Caco-2 (cell line): ENCODE measurements around the gene THAP5. TPM values are rescaled to one million over a fixed set of nuclear protein-coding genes. Genes with fewer than 3 reads are reported as not detected.
"Not testable (repeated sequence)": the region's sequence is repeated elsewhere in the genome, so short reads cannot be mapped to it uniquely, and the experiment has no call there.

Experiments
- BruUV-seq: library from RNA; stranded (reverse); fragments of 400-500 nt; replicated peaks from 2 replicates; lab custom pipeline; 2021; lab: Mats Ljungman, UMichigan
- CTCF ChIA-PET: fragments of 300-600 bp; sonication (Branson Sonifier 250); formaldehyde crosslinking; loops from one replicate; lab custom pipeline; 2022; ENCODE audit warnings: antibody characterized with exemption; lab: Charles Lee
- POLR2A ChIA-PET: fragments of 300-600 bp; sonication (Branson Sonifier 250); formaldehyde crosslinking; loops from one replicate; lab custom pipeline; 2022; ENCODE audit warnings: antibody characterized with exemption; lab: Charles Lee
- DNase-seq, 2 experiments: peaks; one replicate each; pipeline versions ENCODE4 v3.0.0 to v3.0.0-alpha.2; 2020 to 2022
- H3K27me3 ChIP-seq: replicated peaks from 2 replicates; pipeline ENCODE4 v1.6.0; 2011; ENCODE audit warnings: low read length; ENCODE audit not compliant: control insufficient read depth, insufficient read depth
- H3K36me3 ChIP-seq: 2 replicates; pipeline ENCODE4 v1.5.1; 2011; ENCODE audit warnings: low read length; ENCODE audit not compliant: control insufficient read depth, insufficient read depth
- H3K4me1 ChIP-seq: fragments of 250-450 bp; sonication (Bioruptor Pico); 2 replicates; pipeline ENCODE4 v1.5.1; 2020; ENCODE audit warnings: mild to moderate bottlenecking
- H3K4me3 ChIP-seq: 2 replicates; pipeline ENCODE4 v1.5.1; 2011; ENCODE audit warnings: low read depth, mild to moderate bottlenecking, control low read depth, low read length
- H3K9me3 ChIP-seq: fragments of 250-450 bp; sonication (Bioruptor Pico); 2 replicates; pipeline ENCODE4 v1.5.1; 2020; ENCODE audit warnings: mild to moderate bottlenecking, moderate library complexity
- H3K27ac Mint-ChIP-seq: one replicate; pipeline ENCODE4 v1.8.0; 2022; ENCODE audit warnings: mixed read lengths; ENCODE audit not compliant: unreplicated experiment
- H3K27me3 Mint-ChIP-seq: one replicate; pipeline ENCODE4 v1.8.0; 2022; ENCODE audit warnings: mixed read lengths; ENCODE audit not compliant: insufficient read depth, unreplicated experiment
- H3K36me3 Mint-ChIP-seq: one replicate; pipeline ENCODE4 v1.8.0; 2022; ENCODE audit warnings: mild to moderate bottlenecking, mixed read lengths; ENCODE audit not compliant: insufficient read depth, unreplicated experiment
- H3K4me1 Mint-ChIP-seq: one replicate; pipeline ENCODE4 v1.8.0; 2022; ENCODE audit warnings: low read depth, mixed read lengths; ENCODE audit not compliant: unreplicated experiment
- H3K4me3 Mint-ChIP-seq: one replicate; pipeline ENCODE4 v1.8.0; 2022; ENCODE audit warnings: mild to moderate bottlenecking, moderate library complexity, mixed read lengths; ENCODE audit not compliant: unreplicated experiment
- H3K9me3 Mint-ChIP-seq: one replicate; pipeline ENCODE4 v1.8.0; 2022; ENCODE audit warnings: mixed read lengths; ENCODE audit not compliant: unreplicated experiment
- CTCF ChIP-seq, 2 experiments: fragments of 200-600 bp in 1 of 2; IDR thresholded peaks; 1 replicate in 1 of 2; 2 replicates in 1 of 2; pipeline versions ENCODE4 v1.5.1 to v1.8.0; 2011 to 2022; ENCODE audit warnings: antibody characterized with exemption in 1 of 2, control low read depth in 1 of 2, inconsistent platforms in 1 of 2, low read depth in 1 of 2, low read length in 1 of 2, mild to moderate bottlenecking in 1 of 2, moderate library complexity in 1 of 2; ENCODE audit not compliant: insufficient read depth in 1 of 2, severe bottlenecking in 1 of 2, unreplicated experiment in 1 of 2
- intact Hi-C: fragments of 100-400 bp; cut with micrococcal nuclease; formaldehyde crosslinking; loops from one replicate; pipeline ENCODE4 v1.10.0; 2022; ENCODE audit not compliant: unreplicated experiment
- total RNA-seq: library from RNA; stranded (reverse); gene quantifications from 2 replicates; pipeline ENCODE4 v1.2.3, GENCODE V29; 2022

Gene THAP5
- total RNA-seq, 1 experiment from 2014 or later: 20.4 TPM

GRCh38 chr7:108541478-108541877, 28.0 kb downstream of the THAP5 start:
- no TSS peak for BruUV-seq
- Histone ChIP-seq H3K4me1 (no peaks in the 10 kb centered on the region), H3K36me3 (no peaks in the 10 kb centered on the region), H3K9me3 (no peaks in the 10 kb centered on the region), H3K4me3 (no peak overlapping the region), H3K27me3 (no peaks in the 10 kb centered on the region)
- no peaks in the 10 kb centered on the region for H3K36me3 Mint-ChIP-seq
- no peak for DNase-seq
- H3K4me1 Mint-ChIP-seq: no peaks in the 10 kb centered on the region
- intact Hi-C loops: no loop called here
- no peak for TF ChIP-seq CTCF (IDR thresholded peaks at IDR 0.05; ENCODE audit: insufficient read depth in 1 of 2, low read depth in 1 of 2, low read length in 1 of 2, severe bottlenecking in 1 of 2, unreplicated experiment in 1 of 2)
- no peaks in the 10 kb centered on the region for H3K9me3 Mint-ChIP-seq
- H3K27me3 Mint-ChIP-seq: no peaks in the 10 kb centered on the region
- ChIA-PET CTCF (no interaction called here), POLR2A (no interaction called here)
- H3K4me3 Mint-ChIP-seq: no peak overlapping the region
- H3K27ac Mint-ChIP-seq: no peak overlapping the region

GRCh38 chr7:108538685-108539084, 30.8 kb downstream of the THAP5 start:
- H3K36me3 ChIP-seq, intact Hi-C loops, BruUV-seq, H3K9me3 Mint-ChIP-seq, H3K27ac Mint-ChIP-seq, H3K9me3 ChIP-seq, H3K4me3 ChIP-seq, H3K27me3 Mint-ChIP-seq, POLR2A ChIA-PET, H3K36me3 Mint-ChIP-seq, H3K4me1 Mint-ChIP-seq, H3K4me3 Mint-ChIP-seq, H3K4me1 ChIP-seq, H3K27me3 ChIP-seq, DNase-seq, CTCF ChIA-PET: not testable (repeated sequence)

- BruUV-seq, H3K36me3 Mint-ChIP-seq, H3K27me3 ChIP-seq, intact Hi-C loops, DNase-seq, H3K4me1 ChIP-seq, H3K4me3 Mint-ChIP-seq, POLR2A ChIA-PET, CTCF ChIA-PET, H3K9me3 ChIP-seq, H3K4me1 Mint-ChIP-seq, H3K9me3 Mint-ChIP-seq, H3K27me3 Mint-ChIP-seq, H3K4me3 ChIP-seq, H3K27ac Mint-ChIP-seq, H3K36me3 ChIP-seq: not testable (repeated sequence)
These were observed 31.3 kb downstream of the THAP5 start for GRCh38 chr7:108538236-108538635.

- CTCF ChIA-PET: no interaction called here
- no peak overlapping the region for H3K27ac Mint-ChIP-seq
- H3K36me3 Mint-ChIP-seq: no peaks in the 10 kb centered on the region
- no peak for TF ChIP-seq CTCF (IDR thresholded peaks at IDR 0.05; ENCODE audit: insufficient read depth in 1 of 2, low read depth in 1 of 2, low read length in 1 of 2, severe bottlenecking in 1 of 2, unreplicated experiment in 1 of 2)
- H3K27me3 ChIP-seq: no peaks in the 10 kb centered on the region
- POLR2A ChIA-PET: no interaction called here
- H3K27me3 Mint-ChIP-seq: peaks cover 3% of the 10 kb centered on the region
- DNase-seq: no peak
- intact Hi-C loops: no loop called here
- no peak overlapping the region for H3K4me3 ChIP-seq
- no peak overlapping the region for H3K4me3 Mint-ChIP-seq
- no TSS peak for BruUV-seq
- no peaks in the 10 kb centered on the region for H3K4me1 ChIP-seq
- H3K4me1 Mint-ChIP-seq: no peaks in the 10 kb centered on the region
- no peaks in the 10 kb centered on the region for H3K9me3 ChIP-seq
- H3K9me3 Mint-ChIP-seq: no peaks in the 10 kb centered on the region
- H3K36me3 ChIP-seq: no peaks in the 10 kb centered on the region
These were observed 32.3 kb downstream of the THAP5 start for GRCh38 chr7:108537229-108537628.
